HepG2 (cell line): ENCODE data around the gene BAG5. TPM values are rescaled to one million over a fixed set of nuclear protein-coding genes. Genes with fewer than 3 reads are reported as not detected.
A peak's percentile ranks its signal among the peaks of the same experiment; 100 is the strongest.

Source experiments
- ARHGAP35 ChIP-seq: sonication (generic); formaldehyde crosslinking; IDR thresholded peaks from 2 replicates; pipeline ENCODE4 v1.9.0; 2022; ENCODE audit warnings: mild to moderate bottlenecking, inconsistent platforms, moderate library complexity, missing genetic modification reagents, borderline replicate concordance
- BHLHE40 ChIP-seq: IDR thresholded peaks from 2 replicates; pipeline ENCODE4 v1.6.1; 2011; ENCODE audit warnings: low read length, improper control_type of control experiment
- ELF3 ChIP-seq: IDR thresholded peaks from 2 replicates; pipeline ENCODE4 v1.6.1; 2016; ENCODE audit warnings: missing genetic modification reagents, missing compliant biosample characterization
- HDAC2 ChIP-seq: sonication (generic); formaldehyde crosslinking; IDR thresholded peaks from 2 replicates; pipeline ENCODE4 v1.4.0; 2020; ENCODE audit warnings: missing genetic modification reagents
- ISL2 ChIP-seq: sonication (generic); formaldehyde crosslinking; IDR thresholded peaks from 2 replicates; pipeline ENCODE4 v1.5.0; 2020; ENCODE audit warnings: missing genetic modification reagents
- MXD4 ChIP-seq: IDR thresholded peaks from 2 replicates; pipeline ENCODE4 v1.6.1; 2016; ENCODE audit warnings: mild to moderate bottlenecking, missing biosample characterization, missing genetic modification reagents
- PHF8 ChIP-seq: sonication (generic); formaldehyde crosslinking; IDR thresholded peaks from 2 replicates; pipeline ENCODE4 v1.5.0; 2020; ENCODE audit warnings: missing genetic modification reagents
- polyA plus RNA-seq, 8 experiments: library from polyadenylated mRNA; depleted of rRNA in 3 of 8; stranded (reverse) in 7 of 8; unstranded in 1 of 8; fragments of >200 nt; fragmentation: Illumina TruSeq in 4 of 8; extraction: Trizol in 4 of 8; gene quantifications; 2 replicates each; pipeline versions ENCODE4 v1.2.1 to v1.2.3, GENCODE V29; 2011 to 2016; ENCODE audit warnings: low read depth in 4 of 8, missing spikeins in 1 of 8, mixed read lengths in 1 of 8; ENCODE audit not compliant: insufficient read depth in 1 of 8
- total RNA-seq, 5 experiments: library from RNA; depleted of rRNA; stranded (reverse); fragments of >200 nt; fragmentation: Illumina TruSeq; extraction: Trizol; gene quantifications; 2 replicates each; pipeline ENCODE4 v1.2.3, GENCODE V29; 2016; ENCODE audit warnings: low read depth in 1 of 5
- TF ChIP-seq, protein P1 (sequence below): sonication (generic); formaldehyde crosslinking; IDR thresholded peaks from 2 replicates; pipeline ENCODE4 v1.4.0; 2020; ENCODE audit warnings: missing genetic modification reagents
- TF ChIP-seq, protein P2 (sequence below): sonication (generic); formaldehyde crosslinking; conservative IDR thresholded peaks from 2 replicates; pipeline ENCODE4 v1.4.0; 2020; ENCODE audit warnings: missing genetic modification reagents
- TF ChIP-seq, protein P3 (sequence below): IDR thresholded peaks from 2 replicates; pipeline ENCODE4 v1.6.1; 2016; ENCODE audit warnings: mild to moderate bottlenecking, missing biosample characterization, missing genetic modification reagents
- TF ChIP-seq, protein P4 (sequence below): sonication (generic); formaldehyde crosslinking; IDR thresholded peaks from 2 replicates; pipeline ENCODE4 v1.4.0; 2020; ENCODE audit warnings: missing genetic modification reagents
- TF ChIP-seq, protein P5 (sequence below): sonication (generic); formaldehyde crosslinking; IDR thresholded peaks from 2 replicates; pipeline ENCODE4 v1.9.0; 2021; ENCODE audit warnings: missing genetic modification reagents, borderline replicate concordance
- TF ChIP-seq, protein P6 (sequence below): sonication (generic); formaldehyde crosslinking; IDR thresholded peaks from 2 replicates; pipeline ENCODE4 v1.4.0; 2020; ENCODE audit warnings: mild to moderate bottlenecking, missing genetic modification reagents
- TF ChIP-seq, protein P7 (sequence below): sonication (generic); formaldehyde crosslinking; IDR thresholded peaks from 2 replicates; pipeline ENCODE4 v1.5.0; 2020; ENCODE audit warnings: mild to moderate bottlenecking, missing genetic modification reagents, moderate library complexity

BAG5 gene
- total and polyA plus RNA-seq, 2 of the 13 experiments (the other 11 are each of a cell fraction or from before 2014, with no cell fraction given), result 3.5 to 21.0 TPM

DNA sequence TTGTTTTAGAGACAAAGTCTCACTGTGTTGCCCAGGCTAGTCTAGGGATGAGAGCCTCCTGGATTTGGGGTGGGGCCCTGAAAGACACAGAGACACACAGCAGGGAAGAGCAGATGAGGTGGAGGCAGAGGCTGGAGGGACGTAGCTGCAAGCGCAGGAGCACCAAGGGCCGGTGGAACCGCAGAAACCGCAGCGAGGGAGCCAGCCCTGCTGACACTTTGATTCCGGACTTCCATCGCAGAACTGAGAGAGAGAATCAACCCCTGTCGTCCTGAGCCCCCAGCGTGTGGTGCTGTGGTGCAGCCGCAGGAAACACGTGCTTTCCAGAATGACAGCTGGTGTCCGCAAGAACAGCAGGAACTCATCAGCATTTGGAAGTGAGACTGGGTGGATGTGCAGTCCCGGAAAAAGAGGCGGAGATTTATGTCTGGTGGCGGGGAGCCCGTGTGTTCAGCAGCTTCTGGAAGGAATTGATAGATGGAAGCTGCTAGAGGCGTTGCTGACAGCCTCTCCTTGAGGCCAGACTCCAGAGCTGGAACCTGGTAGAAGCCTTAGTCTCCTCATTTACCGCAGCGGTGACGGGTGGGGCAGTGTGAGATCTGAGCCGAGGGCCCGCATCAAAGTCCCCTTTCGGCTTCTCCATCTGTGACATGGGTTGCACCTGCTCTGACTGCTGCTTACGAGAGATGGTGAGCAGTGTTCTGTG, 44.7 kb upstream of the BAG5 start (continued):
- TF ChIP-seq, protein P1, sequence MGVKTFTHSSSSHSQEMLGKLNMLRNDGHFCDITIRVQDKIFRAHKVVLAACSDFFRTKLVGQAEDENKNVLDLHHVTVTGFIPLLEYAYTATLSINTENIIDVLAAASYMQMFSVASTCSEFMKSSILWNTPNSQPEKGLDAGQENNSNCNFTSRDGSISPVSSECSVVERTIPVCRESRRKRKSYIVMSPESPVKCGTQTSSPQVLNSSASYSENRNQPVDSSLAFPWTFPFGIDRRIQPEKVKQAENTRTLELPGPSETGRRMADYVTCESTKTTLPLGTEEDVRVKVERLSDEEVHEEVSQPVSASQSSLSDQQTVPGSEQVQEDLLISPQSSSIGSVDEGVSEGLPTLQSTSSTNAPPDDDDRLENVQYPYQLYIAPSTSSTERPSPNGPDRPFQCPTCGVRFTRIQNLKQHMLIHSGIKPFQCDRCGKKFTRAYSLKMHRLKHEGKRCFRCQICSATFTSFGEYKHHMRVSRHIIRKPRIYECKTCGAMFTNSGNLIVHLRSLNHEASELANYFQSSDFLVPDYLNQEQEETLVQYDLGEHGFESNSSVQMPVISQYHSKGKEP, result no peak
- 0 out of 2 replicates have a peak, but pooled peaks have one; percentile 49 for TF ChIP-seq HDAC2
- TF ChIP-seq MXD4 (CRISPR knock-in tag), result peak; percentile 99
- peak; percentile 59; the same call in 1 of the 2 replicates for TF ChIP-seq BHLHE40
- TF ChIP-seq, protein P2, sequence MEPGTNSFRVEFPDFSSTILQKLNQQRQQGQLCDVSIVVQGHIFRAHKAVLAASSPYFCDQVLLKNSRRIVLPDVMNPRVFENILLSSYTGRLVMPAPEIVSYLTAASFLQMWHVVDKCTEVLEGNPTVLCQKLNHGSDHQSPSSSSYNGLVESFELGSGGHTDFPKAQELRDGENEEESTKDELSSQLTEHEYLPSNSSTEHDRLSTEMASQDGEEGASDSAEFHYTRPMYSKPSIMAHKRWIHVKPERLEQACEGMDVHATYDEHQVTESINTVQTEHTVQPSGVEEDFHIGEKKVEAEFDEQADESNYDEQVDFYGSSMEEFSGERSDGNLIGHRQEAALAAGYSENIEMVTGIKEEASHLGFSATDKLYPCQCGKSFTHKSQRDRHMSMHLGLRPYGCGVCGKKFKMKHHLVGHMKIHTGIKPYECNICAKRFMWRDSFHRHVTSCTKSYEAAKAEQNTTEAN, result no peak
- 0 out of 2 replicates have a peak, but pooled peaks have one; percentile 21 for TF ChIP-seq ELF3 (CRISPR knock-in tag)
- TF ChIP-seq, protein P3, sequence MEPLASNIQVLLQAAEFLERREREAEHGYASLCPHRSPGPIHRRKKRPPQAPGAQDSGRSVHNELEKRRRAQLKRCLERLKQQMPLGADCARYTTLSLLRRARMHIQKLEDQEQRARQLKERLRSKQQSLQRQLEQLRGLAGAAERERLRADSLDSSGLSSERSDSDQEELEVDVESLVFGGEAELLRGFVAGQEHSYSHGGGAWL, result peak; percentile 84; the same call in 1 of the 2 replicates
- TF ChIP-seq PHF8, result no peak
- TF ChIP-seq, protein P4, sequence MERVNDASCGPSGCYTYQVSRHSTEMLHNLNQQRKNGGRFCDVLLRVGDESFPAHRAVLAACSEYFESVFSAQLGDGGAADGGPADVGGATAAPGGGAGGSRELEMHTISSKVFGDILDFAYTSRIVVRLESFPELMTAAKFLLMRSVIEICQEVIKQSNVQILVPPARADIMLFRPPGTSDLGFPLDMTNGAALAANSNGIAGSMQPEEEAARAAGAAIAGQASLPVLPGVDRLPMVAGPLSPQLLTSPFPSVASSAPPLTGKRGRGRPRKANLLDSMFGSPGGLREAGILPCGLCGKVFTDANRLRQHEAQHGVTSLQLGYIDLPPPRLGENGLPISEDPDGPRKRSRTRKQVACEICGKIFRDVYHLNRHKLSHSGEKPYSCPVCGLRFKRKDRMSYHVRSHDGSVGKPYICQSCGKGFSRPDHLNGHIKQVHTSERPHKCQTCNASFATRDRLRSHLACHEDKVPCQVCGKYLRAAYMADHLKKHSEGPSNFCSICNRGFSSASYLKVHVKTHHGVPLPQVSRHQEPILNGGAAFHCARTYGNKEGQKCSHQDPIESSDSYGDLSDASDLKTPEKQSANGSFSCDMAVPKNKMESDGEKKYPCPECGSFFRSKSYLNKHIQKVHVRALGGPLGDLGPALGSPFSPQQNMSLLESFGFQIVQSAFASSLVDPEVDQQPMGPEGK, result peak; percentile 37; the same call in 1 of the 2 replicates
- no peak for TF ChIP-seq ARHGAP35 (CRISPR knock-in tag)
- TF ChIP-seq, protein P5, sequence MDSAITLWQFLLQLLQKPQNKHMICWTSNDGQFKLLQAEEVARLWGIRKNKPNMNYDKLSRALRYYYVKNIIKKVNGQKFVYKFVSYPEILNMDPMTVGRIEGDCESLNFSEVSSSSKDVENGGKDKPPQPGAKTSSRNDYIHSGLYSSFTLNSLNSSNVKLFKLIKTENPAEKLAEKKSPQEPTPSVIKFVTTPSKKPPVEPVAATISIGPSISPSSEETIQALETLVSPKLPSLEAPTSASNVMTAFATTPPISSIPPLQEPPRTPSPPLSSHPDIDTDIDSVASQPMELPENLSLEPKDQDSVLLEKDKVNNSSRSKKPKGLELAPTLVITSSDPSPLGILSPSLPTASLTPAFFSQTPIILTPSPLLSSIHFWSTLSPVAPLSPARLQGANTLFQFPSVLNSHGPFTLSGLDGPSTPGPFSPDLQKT (CRISPR knock-in tag), result no peak
- TF ChIP-seq, protein P6, sequence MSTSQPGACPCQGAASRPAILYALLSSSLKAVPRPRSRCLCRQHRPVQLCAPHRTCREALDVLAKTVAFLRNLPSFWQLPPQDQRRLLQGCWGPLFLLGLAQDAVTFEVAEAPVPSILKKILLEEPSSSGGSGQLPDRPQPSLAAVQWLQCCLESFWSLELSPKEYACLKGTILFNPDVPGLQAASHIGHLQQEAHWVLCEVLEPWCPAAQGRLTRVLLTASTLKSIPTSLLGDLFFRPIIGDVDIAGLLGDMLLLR (CRISPR knock-in tag), result peak; percentile 91; the same call in 1 of the 2 replicates
- TF ChIP-seq, protein P7, sequence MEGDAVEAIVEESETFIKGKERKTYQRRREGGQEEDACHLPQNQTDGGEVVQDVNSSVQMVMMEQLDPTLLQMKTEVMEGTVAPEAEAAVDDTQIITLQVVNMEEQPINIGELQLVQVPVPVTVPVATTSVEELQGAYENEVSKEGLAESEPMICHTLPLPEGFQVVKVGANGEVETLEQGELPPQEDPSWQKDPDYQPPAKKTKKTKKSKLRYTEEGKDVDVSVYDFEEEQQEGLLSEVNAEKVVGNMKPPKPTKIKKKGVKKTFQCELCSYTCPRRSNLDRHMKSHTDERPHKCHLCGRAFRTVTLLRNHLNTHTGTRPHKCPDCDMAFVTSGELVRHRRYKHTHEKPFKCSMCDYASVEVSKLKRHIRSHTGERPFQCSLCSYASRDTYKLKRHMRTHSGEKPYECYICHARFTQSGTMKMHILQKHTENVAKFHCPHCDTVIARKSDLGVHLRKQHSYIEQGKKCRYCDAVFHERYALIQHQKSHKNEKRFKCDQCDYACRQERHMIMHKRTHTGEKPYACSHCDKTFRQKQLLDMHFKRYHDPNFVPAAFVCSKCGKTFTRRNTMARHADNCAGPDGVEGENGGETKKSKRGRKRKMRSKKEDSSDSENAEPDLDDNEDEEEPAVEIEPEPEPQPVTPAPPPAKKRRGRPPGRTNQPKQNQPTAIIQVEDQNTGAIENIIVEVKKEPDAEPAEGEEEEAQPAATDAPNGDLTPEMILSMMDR (CRISPR knock-in tag), result peak; percentile 61
- TF ChIP-seq ISL2 (CRISPR knock-in tag), result no peak
